GM18951 (cell line): ENCODE results near the gene SPRED3.
"Not testable (repeated sequence)": the region's sequence is repeated elsewhere in the genome, so short reads cannot be mapped to it uniquely, and the experiment has no call there.

Experiments used
- POLR2A ChIP-seq: IDR thresholded peaks from 4 replicates; pipeline ENCODE4 v1.6.1; 2011; ENCODE audit warnings: mild to moderate bottlenecking; ENCODE audit not compliant: insufficient read length, insufficient read depth; ENCODE audit errors: extremely low read depth
- in situ Hi-C: fragments of 300-500 bp; cut with MboI; formaldehyde crosslinking; loops from one replicate; pipeline ENCODE4 v1.12.0; 2022; ENCODE audit warnings: low sequenced_read_pairs, mixed read lengths, inconsistent platforms; ENCODE audit not compliant: unreplicated experiment

SPRED3 gene

DNA sequence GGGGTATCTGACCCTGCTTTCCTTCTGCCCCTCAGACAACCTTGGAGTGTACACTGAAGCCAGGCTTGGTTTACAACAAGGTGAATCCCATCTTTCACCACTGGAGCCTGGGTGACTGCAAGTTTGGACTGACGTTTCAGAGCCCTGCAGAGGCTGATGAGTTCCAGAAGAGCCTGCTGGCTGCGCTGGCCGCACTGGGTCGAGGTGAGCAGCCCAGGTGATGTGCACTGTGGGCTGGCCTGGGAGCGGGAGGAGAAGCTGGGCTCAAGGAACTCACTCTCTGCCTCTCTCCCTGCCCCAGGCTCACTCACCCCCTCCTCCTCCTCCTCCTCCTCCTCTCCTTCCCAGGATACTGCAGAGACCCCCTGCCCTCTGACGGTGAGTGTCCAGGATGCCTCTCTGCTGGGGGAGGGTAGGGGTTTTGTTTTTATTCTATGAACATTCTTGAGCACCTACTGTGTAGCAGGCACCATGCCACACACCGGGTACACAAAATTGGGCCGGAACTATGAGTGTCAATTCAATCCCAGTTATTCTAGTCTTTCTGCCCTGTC is 3.5 kb downstream of the SPRED3 start:
- in situ Hi-C loops = no loop called here
- TF ChIP-seq POLR2A = no peak

DNA sequence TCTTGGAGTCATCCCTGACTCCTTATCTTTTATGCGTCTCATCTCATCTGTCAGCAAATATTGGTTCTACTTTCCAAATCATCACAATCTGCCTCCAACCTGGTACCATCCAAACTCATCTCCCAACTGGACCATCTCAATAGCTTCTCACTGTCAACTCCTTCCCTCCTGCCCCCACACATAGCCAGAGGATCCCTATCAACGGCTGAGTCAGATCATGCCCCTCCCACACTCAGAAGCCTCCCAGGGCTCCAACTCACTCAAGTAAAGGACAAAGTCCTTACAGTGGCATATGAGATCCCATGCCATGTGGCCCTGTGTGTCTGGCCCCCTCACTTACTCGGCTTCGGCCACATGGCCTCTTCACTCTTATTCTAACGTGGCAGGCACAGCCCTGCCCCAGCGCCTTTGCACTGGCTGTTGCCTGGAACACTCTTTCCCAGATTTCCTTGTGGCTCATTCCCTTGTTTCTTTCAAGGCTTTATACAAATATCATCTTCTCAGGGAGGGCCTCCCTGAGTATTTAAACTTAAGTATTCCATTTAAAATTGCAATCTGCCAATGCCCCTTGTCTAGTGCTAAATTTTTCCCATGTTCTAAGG is 4.3 kb downstream of the SPRED3 start:
- in situ Hi-C loops = no loop called here
- no peak for TF ChIP-seq POLR2A

DNA sequence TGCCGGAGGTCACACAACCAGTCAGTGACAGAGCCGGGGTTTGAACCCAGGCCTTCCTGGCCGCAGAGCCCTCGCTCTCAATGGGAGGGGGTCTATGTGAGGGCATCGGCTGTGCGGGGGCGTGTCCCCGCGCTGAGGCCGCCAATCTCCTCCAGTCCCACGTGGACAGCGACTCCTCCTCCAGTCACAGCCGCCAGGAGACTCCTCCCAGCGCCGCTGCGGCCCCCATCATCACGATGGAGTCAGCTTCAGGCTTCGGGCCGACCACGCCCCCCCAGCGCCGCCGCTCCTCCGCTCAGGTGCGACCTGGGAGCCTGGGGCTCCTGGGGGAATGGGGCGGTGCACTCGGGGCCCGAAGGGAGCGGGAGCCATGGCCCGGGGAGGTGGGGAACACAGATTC is 6.0 kb downstream of the SPRED3 start:
- TF ChIP-seq POLR2A = no peak
- in situ Hi-C loops = no loop called here

DNA sequence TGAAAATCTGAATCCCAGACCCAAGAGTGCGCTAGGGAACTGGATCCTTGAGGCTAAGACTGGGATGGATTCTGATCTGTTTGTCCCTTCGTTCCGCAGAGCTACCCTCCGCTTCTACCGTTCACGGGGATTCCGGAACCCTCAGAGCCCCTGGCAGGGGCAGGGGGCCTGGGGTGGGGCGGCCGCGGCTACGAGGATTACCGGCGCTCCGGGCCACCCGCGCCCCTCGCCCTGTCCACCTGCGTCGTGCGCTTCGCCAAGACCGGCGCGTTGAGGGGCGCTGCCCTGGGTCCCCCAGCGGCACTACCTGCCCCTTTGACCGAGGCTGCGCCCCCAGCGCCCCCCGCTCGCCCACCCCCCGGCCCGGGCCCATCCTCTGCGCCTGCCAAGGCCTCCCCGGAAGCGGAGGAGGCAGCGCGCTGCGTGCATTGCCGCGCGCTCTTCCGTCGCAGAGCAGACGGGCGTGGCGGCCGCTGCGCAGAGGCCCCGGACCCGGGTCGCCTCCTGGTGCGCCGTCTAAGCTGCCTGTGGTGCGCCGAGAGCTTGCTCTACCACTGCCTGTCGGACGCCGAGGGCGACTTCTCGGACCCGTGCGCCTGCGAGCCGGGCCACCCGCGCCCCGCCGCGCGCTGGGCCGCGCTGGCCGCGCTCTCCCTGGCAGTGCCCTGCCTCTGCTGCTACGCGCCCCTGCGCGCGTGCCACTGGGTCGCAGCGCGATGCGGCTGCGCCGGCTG is 7.1 kb downstream of the SPRED3 start:
- in situ Hi-C loops = no loop called here
- TF ChIP-seq POLR2A = peak; percentile 15

DNA sequence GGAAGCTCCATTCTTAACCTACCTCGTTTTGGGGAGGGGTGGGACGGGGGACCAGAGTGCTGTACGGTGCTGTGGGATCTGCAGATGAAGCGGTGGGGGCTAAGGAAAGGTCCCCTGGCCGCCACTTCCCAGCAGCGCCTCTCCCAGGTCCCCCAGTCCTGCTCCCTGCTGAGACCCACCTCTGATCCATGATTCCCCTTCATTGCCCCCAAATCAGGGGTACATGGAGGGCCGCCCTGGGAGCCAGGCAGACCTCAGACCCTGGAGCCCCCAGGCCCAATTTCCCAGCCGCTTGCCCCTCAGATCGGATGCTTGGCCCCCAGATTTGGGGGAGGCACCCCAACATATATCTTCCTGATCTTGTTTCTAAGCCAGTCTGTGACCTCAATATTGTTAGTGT is 10.6 kb downstream of the SPRED3 start:
- no peak for TF ChIP-seq POLR2A
- in situ Hi-C loops = no loop called here

DNA sequence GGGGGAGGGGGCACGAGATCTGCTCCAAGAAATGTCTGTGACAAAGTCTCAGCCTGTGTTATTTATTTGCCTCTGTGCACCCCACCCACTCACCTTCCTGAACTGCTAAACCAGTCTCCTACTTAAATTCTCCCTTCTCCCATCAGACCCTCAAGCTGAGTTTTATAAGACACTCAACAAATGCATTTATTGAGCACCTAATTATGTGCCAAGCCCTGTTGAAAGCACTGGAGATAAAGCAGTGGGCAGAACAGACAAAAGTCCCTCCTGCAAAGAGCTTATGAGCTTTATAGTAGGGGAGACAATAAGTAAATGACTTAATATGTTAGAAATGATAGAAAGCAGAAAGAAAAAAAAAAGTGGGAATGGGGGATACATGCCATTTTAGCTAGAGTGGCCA is 11.0 kb downstream of the SPRED3 start:
- TF ChIP-seq POLR2A = no peak

DNA sequence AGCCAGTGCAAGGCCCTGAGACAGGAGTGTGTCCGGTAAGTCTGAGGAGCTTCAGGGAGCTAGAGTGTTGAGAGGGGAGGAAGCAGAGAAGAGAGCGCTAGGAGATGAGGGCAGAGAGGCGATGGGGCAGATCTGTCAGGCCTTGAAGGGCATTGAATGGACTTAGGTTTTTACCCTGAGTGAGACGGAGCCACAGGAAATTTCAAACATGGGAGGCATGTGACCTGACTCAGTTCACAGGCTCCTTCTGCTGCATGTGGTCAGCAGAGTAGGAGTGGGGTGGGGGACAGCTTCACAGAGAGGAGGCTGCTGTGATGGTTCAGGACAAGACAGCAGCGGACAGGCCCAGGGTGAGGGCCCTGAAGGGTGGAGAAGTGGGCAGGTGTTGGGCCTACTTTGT is 11.9 kb downstream of the SPRED3 start:
- in situ Hi-C loops = no loop called here
- no peak for TF ChIP-seq POLR2A

More for the DNA sequence above, 11.0 kb downstream of the SPRED3 start:
- in situ Hi-C loops = no loop called here

DNA sequence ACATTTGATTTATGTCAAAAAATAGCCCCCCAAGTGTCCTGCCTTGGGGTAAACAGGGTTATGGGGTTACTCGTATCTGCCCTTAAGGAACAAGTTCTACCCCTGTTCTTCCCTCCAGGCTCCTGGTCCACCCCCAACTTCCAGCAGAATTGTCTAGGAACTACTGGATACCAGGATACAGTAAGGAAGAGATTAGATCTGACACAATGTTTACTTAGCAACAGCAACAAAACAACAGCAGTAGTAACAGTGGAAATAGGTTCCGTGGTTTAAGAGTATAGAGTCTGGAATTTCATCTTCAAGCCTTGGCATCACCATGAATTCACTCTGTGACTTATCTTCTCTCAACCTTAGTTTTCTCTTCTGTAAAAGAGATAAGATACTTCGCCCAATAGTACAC is 12.7 kb downstream of the SPRED3 start:
- no peak for TF ChIP-seq POLR2A
- in situ Hi-C loops = no loop called here

DNA sequence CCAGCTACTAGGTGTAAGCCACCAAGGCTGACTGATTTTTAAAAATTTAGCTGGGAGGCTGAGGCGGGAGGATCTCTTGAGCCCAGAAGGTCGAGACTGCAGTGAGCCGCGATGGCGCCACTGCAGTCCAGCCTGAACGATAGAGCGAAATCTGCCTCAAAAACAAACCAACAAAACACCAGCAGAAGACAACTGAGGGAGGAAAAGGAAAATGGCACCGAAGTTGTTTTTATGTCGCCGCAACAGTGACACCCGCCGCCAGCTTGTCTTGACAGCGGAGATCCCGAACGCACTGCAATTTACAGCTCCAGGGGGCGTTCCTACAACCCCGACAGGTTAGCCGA is 14.1 kb downstream of the SPRED3 start:
- in situ Hi-C loops = no loop called here
- TF ChIP-seq POLR2A = peak; percentile 3

DNA sequence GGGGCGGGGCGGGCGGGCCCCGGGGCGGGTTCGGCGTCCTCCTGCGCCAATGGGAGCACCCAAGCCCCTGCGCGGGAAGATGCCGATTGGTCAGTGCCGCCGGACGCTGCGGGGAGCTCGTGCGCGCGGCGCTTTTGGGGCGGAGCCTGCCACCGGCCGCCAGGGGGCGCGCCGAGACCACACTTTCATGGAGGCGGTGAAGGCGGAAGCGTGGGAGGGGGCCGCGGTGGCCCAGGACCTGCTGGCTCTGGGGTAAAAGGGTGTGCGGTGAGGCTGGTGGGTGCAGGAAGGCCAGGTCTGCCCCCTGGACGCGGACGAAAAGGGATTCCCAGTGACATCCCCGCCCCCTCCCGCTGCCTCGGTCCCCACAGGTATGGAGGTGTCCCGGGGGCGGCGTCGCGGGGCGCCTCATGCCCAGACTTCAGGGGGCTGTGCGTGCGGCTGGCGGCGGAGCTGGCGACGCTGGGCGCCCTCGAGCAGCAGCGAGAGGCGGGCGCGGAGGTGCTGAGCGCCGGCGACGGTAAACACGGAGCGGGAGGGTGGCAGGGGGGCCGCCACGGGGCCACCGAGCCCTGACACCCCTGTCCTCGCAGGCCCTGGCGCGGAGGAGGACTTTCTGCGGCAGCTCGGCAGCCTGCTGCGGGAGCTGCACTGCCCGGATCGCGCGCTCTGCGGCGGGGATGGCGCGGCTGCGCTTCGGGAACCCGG is 14.6 kb downstream of the SPRED3 start, which contains the start of gene FAM98C:
Gene FAM98C, plus strand, starts transcription at position 127 of the 708 bp plus-strand sequence. Its CDS starts 61 bp downstream, at position 188.
- TF ChIP-seq POLR2A = peak; percentile 52
- in situ Hi-C loops = no loop called here

DNA sequence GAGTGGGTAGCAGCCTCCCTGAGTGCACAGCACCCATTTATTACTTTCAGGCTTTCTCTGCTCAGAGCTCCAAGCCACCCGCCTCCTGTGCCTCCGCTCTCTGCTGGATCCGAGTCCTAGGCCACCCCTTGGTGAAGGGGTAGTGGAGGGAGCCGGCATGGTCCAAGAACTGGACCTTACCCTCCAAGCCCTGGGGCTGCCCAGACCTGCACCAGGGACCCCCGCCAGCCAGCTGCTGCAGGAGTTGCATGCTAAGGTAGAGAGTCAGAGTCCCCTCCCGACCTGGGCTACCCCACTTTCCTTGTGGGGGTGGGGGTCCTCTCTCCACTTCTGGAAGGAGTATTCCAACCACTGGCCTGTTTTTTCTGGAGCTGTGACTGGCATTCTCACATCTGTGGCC is 16.4 kb downstream of the SPRED3 start:
- in situ Hi-C loops = no loop called here

DNA sequence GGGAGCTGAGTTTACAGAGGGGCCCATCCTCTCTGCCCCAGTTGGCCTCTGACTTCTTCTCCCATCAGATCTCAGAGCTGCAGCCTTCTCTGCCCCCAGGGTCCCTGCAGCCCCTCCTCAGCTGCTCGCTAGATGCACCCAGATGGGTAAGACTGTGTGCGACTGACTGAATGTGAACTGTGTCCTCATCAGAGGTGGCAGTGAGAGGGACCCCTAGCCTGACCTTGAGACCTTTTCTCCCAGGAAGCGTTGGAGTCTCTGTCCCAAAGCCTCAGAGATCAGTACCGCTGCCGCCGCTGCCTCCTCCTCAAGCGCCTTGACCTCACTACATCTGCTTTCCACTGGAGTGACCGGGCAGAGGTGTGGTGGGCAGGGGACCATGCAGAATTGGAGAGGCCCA is 16.8 kb downstream of the SPRED3 start:
- no peak for TF ChIP-seq POLR2A
- in situ Hi-C loops = no loop called here

More for the DNA sequence above, 16.4 kb downstream of the SPRED3 start:
- no peak for TF ChIP-seq POLR2A

DNA sequence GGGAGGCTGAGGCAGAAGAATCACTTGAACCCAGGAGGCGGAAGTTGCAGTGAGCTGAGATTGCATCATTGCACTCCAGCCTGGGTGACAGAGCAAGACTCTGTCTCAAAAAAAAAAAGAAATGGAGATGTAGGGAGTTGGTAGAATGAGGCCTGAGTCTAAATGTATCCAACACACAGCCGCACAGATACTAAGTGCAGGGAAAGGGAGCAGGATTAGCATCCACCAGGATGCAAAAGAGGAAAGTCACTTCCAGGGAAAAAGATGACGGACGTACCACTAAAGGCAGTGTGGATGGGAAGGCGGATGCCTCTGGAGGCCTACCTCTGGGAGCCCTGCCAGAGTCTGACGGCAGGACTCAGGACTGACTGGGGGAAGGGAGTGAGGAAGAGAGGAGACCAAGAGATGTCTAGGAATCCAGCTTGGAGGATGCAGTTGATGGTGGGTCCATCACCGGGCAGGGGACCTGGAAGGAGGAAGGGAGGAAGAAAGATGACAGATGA is 21.2 kb downstream of the SPRED3 start:
- no peak for TF ChIP-seq POLR2A
- in situ Hi-C loops = no loop called here

DNA sequence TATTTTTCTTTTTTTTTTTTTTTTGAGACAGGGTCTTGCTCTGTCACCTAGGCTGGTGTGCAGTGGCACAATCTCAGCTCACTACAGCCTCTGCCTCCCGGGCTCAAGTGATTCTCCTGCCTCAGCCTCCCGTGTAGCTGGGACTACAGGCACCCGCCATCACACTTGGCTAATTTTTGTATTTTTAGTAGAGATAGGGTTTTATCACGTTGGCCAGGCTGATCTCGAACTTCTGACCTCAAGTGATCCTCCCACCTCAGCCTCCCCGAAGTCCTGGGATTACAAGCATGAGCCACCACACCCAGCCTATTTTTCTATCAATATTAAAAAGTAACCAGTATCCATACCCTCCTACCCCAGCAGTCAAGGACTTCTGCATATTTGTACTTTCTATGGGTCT is 21.9 kb downstream of the SPRED3 start:
- in situ Hi-C loops = not testable (repeated sequence)
